ENCODE data around the gene STEAP1B.

GRCh38 chr7:22411977-22412693, 87.9 kb downstream of the STEAP1B start:
- TF ChIP-seq POLR2AphosphoS5 (IDR thresholded peaks at IDR 0.05): no peak
- TF ChIP-seq CTCF (IDR thresholded peaks at IDR 0.05): no peak
- no peak for TF ChIP-seq EP300 (IDR thresholded peaks at IDR 0.05)
- no peak for TF ChIP-seq POLR2A (IDR thresholded peaks at IDR 0.05; ENCODE audit: low read depth)

All from esophagus muscularis mucosa (tissue), 4 donors.